ENCODE measurements around the gene TBC1D9B. TPM values are rescaled to one million over a fixed set of nuclear protein-coding genes. Genes with fewer than 3 reads are reported as not detected.
A peak's percentile ranks its signal among the peaks of the same experiment; 100 is the strongest.

TBC1D9B gene
- total RNA-seq, 3 donors from 2014 or later, result 115 to 117 (median 116) TPM

DNA sequence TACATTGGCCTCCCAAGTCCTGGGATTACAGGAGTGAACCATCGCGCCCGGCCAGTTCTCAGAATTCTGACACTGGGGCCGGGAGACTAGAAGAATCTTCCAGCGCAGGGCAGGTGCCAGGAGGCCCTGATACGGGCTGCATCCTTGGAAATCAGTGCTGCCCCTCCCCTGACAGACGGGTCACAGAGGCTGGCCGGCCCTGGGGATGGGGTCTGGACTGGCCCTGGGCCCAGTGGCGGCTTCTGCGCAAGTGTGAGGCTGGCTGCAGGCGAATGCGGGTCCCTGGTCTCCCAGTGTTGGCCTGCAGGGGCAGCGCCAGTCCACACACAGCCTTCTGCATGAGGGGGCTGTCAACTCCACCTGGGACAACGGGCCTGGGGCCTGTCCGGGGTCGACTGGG lies 831 bp upstream of the TBC1D9B start:
- TF ChIP-seq, protein P1, sequence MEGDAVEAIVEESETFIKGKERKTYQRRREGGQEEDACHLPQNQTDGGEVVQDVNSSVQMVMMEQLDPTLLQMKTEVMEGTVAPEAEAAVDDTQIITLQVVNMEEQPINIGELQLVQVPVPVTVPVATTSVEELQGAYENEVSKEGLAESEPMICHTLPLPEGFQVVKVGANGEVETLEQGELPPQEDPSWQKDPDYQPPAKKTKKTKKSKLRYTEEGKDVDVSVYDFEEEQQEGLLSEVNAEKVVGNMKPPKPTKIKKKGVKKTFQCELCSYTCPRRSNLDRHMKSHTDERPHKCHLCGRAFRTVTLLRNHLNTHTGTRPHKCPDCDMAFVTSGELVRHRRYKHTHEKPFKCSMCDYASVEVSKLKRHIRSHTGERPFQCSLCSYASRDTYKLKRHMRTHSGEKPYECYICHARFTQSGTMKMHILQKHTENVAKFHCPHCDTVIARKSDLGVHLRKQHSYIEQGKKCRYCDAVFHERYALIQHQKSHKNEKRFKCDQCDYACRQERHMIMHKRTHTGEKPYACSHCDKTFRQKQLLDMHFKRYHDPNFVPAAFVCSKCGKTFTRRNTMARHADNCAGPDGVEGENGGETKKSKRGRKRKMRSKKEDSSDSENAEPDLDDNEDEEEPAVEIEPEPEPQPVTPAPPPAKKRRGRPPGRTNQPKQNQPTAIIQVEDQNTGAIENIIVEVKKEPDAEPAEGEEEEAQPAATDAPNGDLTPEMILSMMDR (IDR thresholded peaks at IDR 0.05), result no peak
- peaks cover 1% of the 10 kb centered on the region for H3K36me3 ChIP-seq (ENCODE audit: low read depth)
- peaks cover 7% of the 10 kb centered on the region for H3K4me1 ChIP-seq (ENCODE audit: low read depth)
- ATAC-seq, result no peak
- no peak overlapping the region for H3K4me3 ChIP-seq
- H3K9me3 ChIP-seq, result no peaks in the 10 kb centered on the region
- intact Hi-C loops (cut with DNase I, micrococcal nuclease), result loop anchor here in 1 of 2 donors (5.0 kb wide), 1 partner anchor 146 kb away; no protein-coding TSS in a partner anchor
- peak in 2 of 3 donors; percentile 49 to 63 for DNase-seq

DNA sequence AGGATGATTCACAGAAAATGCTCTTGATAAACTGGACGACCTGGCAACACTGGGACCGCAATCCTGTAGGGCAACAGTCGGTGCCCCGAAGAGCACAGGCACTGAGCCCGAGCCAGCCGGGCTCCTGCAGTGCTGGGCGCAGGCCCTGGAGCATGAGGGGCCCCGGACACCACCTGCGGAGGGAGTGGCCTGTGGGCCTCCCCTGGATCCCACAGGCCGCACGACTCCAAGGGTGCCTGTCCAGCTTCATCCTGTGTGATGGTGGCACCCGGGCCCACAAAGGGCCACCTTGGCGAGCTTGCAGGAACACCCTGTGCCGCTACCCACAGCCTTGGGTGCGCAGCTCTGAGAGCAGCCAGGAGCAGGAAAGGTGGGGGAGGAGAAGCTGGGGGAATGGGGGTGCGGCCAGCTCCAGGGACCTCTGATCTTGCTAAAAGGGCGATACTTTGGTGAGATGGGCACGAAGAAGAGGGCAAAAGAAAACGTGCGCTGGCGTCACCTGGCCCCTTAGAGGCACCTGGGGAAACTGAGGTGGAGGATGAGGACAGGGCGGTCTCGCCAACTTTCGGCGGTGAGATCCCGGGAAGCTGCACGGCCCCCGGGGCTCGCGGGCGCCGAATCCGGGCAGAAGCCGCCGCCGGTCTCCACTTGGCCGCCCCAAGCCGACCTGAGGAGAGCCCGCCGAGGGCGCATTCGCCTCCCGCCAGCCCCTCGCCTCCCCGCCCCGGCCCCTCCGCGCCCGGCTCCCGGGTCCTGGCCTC lies 722 bp downstream of the TBC1D9B start:
- intact Hi-C loops (cut with DNase I, micrococcal nuclease), result loop anchor here in 1 of 2 donors (5.0 kb wide), 1 partner anchor 145 kb away; no protein-coding TSS in a partner anchor
- DNase-seq (peak; percentile 40 to 71 (median 61)), ATAC-seq (peak; percentile 49)
- Histone ChIP-seq H3K36me3 (ENCODE audit: low read depth) (peaks cover 10% of the 10 kb centered on the region), H3K4me3 (peak overlapping the region; percentile 32), H3K4me1 (ENCODE audit: low read depth) (peaks cover 6% of the 10 kb centered on the region), H3K9me3 (no peaks in the 10 kb centered on the region)
- TF ChIP-seq, protein P1 (IDR thresholded peaks at IDR 0.05), result no peak

DNA sequence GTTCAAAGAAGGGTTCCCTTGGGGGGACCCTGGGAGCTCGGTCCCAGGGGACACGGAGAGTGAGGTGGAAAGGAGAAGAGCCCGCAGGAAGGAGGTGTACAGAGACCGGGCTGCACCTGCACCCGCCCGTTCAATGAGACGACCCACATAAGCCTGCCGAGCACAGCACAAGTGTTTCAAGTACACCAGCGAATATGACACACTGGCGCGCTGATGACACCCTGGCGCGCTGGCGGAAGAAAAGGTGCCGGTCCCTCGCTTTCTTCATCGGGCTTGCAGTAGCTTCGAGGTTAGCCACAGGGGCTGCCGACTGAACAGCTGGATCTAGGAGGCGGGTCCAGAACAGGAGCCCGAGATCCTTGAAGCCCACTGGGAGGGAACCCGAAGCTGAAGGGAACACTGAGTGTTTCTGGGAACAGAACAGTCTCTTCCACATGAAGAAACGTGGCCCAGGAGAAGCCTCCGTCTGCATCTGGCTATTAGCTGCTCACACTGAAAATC lies 1.4 kb downstream of the TBC1D9B start:
- H3K36me3 ChIP-seq (ENCODE audit: low read depth), result peaks cover 10% of the 10 kb centered on the region
- intact Hi-C loops (cut with DNase I, micrococcal nuclease), result loop anchor here in 1 of 2 donors (5.0 kb wide), 1 partner anchor 144 kb away; no protein-coding TSS in a partner anchor
- peaks cover 6% of the 10 kb centered on the region for H3K4me1 ChIP-seq (ENCODE audit: low read depth)
- no peak for ATAC-seq
- TF ChIP-seq, protein P1 (IDR thresholded peaks at IDR 0.05), result no peak
- H3K9me3 ChIP-seq, result no peaks in the 10 kb centered on the region
- DNase-seq, result peak in 1 of 3 donors; percentile 49
- H3K4me3 ChIP-seq, result no peak overlapping the region

DNA sequence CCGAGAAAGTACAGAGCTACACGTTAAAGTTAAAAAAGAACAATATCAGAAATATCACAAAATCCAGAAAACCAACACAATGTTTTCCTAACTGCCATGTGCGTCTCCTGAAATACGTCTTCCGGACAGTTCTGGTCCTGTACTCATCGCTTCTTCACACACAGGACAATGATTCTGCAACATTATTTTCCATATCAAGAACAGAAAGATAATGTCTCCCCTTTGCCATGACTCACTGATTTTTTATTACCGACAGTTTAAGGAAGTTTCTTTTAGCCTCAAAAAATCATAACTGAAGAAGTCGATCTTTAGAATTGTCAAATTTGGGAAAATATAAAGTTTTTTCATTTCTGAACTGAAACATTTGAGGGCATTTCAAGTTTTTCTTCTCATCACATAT lies 2.5 kb downstream of the TBC1D9B start:
- intact Hi-C loops (cut with DNase I, micrococcal nuclease), result loop anchor here in 1 of 2 donors (5.0 kb wide), 1 partner anchor 143 kb away; no protein-coding TSS in a partner anchor
- TF ChIP-seq, protein P1 (IDR thresholded peaks at IDR 0.05), result no peak
- peaks cover 10% of the 10 kb centered on the region for H3K36me3 ChIP-seq (ENCODE audit: low read depth)
- DNase-seq, result no peak
- no peak overlapping the region for H3K4me3 ChIP-seq
- H3K4me1 ChIP-seq (ENCODE audit: low read depth), result peaks cover 6% of the 10 kb centered on the region
- H3K9me3 ChIP-seq, result no peaks in the 10 kb centered on the region
- ATAC-seq, result no peak

DNA sequence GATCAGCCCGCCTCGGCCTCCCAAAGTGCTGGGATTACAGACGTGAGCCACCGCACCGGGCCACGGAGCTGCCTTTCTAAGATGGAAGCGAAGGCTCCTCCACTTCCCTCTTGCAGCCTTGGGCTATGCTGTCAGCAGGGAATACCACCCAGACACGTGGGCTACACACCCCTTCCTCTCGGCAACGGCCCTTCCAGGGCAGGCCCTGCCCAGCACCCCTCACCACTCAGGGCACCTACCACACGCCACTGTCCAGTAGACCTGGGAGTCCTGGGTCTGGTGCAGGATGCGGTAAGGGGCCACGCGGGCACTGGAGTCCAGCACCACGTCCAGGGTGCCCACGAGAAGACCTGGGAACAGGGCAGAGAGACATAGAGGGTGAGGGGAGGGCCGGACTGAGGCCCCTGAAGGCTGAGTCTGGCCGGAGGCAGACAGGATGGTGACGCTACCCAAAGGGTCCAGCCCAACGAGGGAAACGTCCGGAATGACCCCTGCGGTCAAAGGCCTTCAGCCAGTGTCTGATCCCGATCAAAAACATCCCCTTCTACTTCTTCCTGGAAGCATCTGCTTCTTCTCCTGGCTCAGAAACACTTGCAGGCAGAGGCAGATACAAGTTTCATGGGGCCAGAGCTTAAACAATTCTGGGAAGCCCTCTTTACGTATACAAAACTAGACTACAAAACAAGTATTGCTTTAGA lies 3.1 kb downstream of the TBC1D9B start:
- no peaks in the 10 kb centered on the region for H3K9me3 ChIP-seq
- peaks cover 10% of the 10 kb centered on the region for H3K36me3 ChIP-seq (ENCODE audit: low read depth)
- DNase-seq (peak in 1 of 3 donors; percentile 40), ATAC-seq (no peak)
- TF ChIP-seq, protein P1 (IDR thresholded peaks at IDR 0.05), result no peak
- intact Hi-C loops (cut with DNase I, micrococcal nuclease), result loop anchor here in 1 of 2 donors (5.0 kb wide), 1 partner anchor 142 kb away; no protein-coding TSS in a partner anchor
- peaks cover 6% of the 10 kb centered on the region for H3K4me1 ChIP-seq (ENCODE audit: low read depth)
- no peak overlapping the region for H3K4me3 ChIP-seq
